NCI-H524 treated with DMSO at 0.1 percent for 48 hours (cell line): ENCODE measurements around the gene NCK1.

Source experiments
- DNase-seq: peaks from one replicate; lab custom pipeline; 2025; lab: John Stamatoyannopoulos, UW

Gene NCK1

GRCh38 chr3:136988651-136989050, 126.6 kb downstream of the NCK1 start:
- no peak for DNase-seq

- DNase-seq: no peak
These were observed 127.9 kb downstream of the NCK1 start for GRCh38 chr3:136989781-136990524.

- peak; percentile 53 for DNase-seq
These were observed 128.8 kb downstream of the NCK1 start for GRCh38 chr3:136990826-136991225.

GRCh38 chr3:136992115-136992514, 130.1 kb downstream of the NCK1 start:
- peak; percentile 80 for DNase-seq

GRCh38 chr3:136994772-136995516, 132.9 kb downstream of the NCK1 start:
- no peak for DNase-seq

GRCh38 chr3:136995652-136996051, 133.6 kb downstream of the NCK1 start:
- DNase-seq: no peak
